Measurements from ENCODE around the gene STAB2. TPM values are rescaled to one million over a fixed set of nuclear protein-coding genes. Genes with fewer than 3 reads are reported as not detected.

The STAB2 gene
- total RNA-seq, 1 donor, result not detected

GRCh38 chr12:103548622-103549601, 38.2 kb upstream of the STAB2 start:
- DNase-seq (ENCODE audit: low read depth), result peak; percentile 71
- TF ChIP-seq CTCF (IDR thresholded peaks at IDR 0.05; ENCODE audit: insufficient read depth, low read depth, low read length), result peak; percentile 81
- no peak overlapping the region for H3K4me3 ChIP-seq (ENCODE audit: low read depth, low read length)

GRCh38 chr12:103556890-103557627, 30.0 kb upstream of the STAB2 start:
- TF ChIP-seq CTCF (IDR thresholded peaks at IDR 0.05; ENCODE audit: insufficient read depth, low read depth, low read length), result no peak
- H3K4me3 ChIP-seq (ENCODE audit: low read depth, low read length), result no peak overlapping the region
- no peak for DNase-seq (ENCODE audit: low read depth)

GRCh38 chr12:103557628-103558010, 29.5 kb upstream of the STAB2 start:
- TF ChIP-seq CTCF (IDR thresholded peaks at IDR 0.05; ENCODE audit: insufficient read depth, low read depth, low read length), result no peak
- no peak overlapping the region for H3K4me3 ChIP-seq (ENCODE audit: low read depth, low read length)
- DNase-seq (ENCODE audit: low read depth), result no peak

GRCh38 chr12:103558879-103559278, 28.2 kb upstream of the STAB2 start:
- TF ChIP-seq CTCF (IDR thresholded peaks at IDR 0.05; ENCODE audit: insufficient read depth, low read depth, low read length), result no peak
- DNase-seq (ENCODE audit: low read depth), result no peak
- no peak overlapping the region for H3K4me3 ChIP-seq (ENCODE audit: low read depth, low read length)

- TF ChIP-seq CTCF (IDR thresholded peaks at IDR 0.05; ENCODE audit: insufficient read depth, low read depth, low read length), result no peak
- H3K4me3 ChIP-seq (ENCODE audit: low read depth, low read length), result no peak overlapping the region
- DNase-seq (ENCODE audit: low read depth), result peak; percentile 92
These were observed 26.4 kb upstream of the STAB2 start for GRCh38 chr12:103560604-103561101.

- no peak for DNase-seq (ENCODE audit: low read depth)
- H3K4me3 ChIP-seq (ENCODE audit: low read depth, low read length), result no peak overlapping the region
- no peak for TF ChIP-seq CTCF (IDR thresholded peaks at IDR 0.05; ENCODE audit: insufficient read depth, low read depth, low read length)
These were observed 25.9 kb upstream of the STAB2 start for GRCh38 chr12:103561174-103561573.

All from fibroblast of villous mesenchyme (primary cell).